Right lobe of liver (tissue), 4 donors: ENCODE results near the gene TSR2.

Source experiments
- CTCF ChIP-seq, 4 donors: fragments of 200-600 bp in 3 of 4; fragments of 450-650 bp in 1 of 4; IDR thresholded peaks; one replicate each; pipeline versions ENCODE4 v1.5.1 to v1.8.0; 2016 to 2022; ENCODE audit warnings: antibody characterized with exemption in 4 of 4, mild to moderate bottlenecking in 2 of 4
- POLR2A ChIP-seq: fragments of 450-650 bp; IDR thresholded peaks from one replicate; pipeline ENCODE4 v1.6.1; 2017; ENCODE audit warnings: antibody characterized with exemption, mild to moderate bottlenecking
- donor health status: DM: no; HTN: no; CAD: no.
- donor health status: DM: no; HTN: no; CAD: no.
- donor health status: DM: no; HTN: yes; CAD: no.

GRCh38 chrX:54470054-54470760 lies 30.0 kb downstream of the TSR2 start:
- no peak for TF ChIP-seq CTCF (IDR thresholded peaks at IDR 0.05)
- TF ChIP-seq POLR2A, result no peak
